ENCODE data around the gene SPEG.

Gene SPEG

GRCh38 chr2:219465659-219466561, 31.3 kb downstream of the SPEG start:
- DNase-seq = no peak

GRCh38 chr2:219466816-219467735, 32.4 kb downstream of the SPEG start:
- DNase-seq = no peak

GRCh38 chr2:219467736-219468075, 33.1 kb downstream of the SPEG start:
- DNase-seq = no peak

DNA sequence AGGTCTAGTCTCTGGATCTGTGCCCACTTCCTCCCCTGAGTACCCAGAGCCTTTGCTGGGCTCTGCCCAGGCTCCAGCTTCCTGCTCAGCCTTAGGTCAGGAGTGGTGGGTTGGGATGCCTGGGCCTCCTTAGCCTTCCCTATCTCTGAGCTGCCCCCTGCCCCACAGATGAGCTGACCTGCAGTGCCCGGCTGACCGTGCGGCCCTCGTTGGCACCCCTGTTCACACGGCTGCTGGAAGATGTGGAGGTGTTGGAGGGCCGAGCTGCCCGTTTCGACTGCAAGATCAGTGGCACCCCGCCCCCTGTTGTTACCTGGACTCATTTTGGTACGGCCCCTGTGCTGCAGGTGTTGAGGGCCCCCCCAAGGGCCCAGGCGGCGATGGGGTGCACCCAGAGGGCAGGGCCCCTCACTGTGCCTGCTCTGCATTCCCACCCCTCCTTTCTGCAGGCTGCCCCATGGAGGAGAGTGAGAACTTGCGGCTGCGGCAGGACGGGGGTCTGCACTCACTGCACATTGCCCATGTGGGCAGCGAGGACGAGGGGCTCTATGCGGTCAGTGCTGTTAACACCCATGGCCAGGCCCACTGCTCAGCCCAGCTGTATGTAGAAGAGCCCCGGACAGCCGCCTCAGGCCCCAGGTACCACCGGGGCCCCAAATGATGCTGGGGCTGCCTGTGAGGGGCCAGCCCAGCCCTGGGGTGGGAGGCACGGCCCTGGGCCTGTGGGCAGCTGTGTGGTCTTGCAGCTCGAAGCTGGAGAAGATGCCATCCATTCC, 34.0 kb downstream of the SPEG start:
- no peak for DNase-seq

DNA sequence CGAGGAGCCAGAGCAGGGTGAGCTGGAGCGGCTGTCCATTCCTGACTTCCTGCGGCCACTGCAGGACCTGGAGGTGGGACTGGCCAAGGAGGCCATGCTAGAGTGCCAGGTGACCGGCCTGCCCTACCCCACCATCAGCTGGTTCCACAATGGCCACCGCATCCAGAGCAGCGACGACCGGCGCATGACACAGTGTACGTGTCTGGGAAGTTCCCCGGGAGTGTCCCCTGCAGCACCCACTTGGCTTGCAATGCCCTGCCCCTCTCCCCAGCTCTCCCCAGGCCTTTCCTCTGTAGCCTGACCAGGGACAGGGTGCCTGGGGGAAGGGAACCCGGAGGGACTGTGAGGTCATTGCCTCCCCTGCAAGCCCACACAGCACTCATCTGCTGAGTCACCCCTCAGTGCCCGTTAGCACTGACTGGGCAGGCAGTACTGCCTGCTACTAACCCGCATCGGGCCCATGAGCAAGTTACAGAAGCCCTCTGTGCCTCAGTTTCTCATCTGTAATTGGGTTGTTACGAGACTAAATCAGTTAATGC, 34.6 kb downstream of the SPEG start:
- no peak for DNase-seq

DNA sequence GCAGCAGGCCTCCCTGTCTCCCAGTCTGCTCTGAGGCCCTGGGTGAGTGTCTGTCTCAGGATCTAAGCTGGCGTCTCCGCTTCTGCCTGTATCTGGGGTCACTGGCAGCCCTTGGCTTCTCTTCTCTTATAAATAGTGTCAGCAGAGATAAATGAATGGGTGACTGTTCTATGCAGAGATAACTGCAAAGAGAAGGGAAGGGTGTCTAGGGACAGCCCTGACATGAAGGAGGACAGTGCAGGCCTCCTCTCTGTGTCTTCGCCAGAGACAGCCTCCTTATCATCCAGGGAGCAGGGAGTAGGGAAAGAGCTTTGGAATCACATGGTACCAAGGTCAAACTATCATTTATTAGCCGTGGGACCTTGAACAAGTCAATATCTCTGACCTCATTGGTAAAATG, 35.8 kb downstream of the SPEG start:
- DNase-seq = no peak

GRCh38 chr2:219471476-219472371, 37.1 kb downstream of the SPEG start:
- DNase-seq = no peak

DNA sequence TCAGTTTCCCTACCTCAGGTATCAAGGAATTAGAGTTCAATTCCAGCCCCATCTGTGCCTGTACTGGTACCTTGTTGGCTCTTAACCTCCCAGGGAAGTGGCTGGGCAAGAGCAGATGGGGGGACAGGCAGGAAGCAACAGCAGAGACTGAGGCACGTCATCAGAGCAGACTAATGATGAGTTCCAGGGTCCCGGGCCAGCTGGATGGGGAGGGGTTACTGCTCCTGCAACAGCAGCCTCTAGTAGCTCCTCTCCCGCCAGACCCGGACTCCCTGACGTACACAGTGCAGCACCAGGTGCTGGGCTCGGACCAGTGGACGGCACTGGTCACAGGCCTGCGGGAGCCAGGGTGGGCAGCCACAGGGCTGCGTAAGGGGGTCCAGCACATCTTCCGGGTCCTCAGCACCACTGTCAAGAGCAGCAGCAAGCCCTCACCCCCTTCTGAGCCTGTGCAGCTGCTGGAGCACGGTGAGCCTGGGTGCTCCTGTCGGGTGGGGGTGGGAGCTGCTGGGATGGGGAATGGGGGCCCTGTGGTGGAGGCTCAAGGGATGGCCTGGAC, 38.1 kb downstream of the SPEG start:
- no peak for DNase-seq

DNA sequence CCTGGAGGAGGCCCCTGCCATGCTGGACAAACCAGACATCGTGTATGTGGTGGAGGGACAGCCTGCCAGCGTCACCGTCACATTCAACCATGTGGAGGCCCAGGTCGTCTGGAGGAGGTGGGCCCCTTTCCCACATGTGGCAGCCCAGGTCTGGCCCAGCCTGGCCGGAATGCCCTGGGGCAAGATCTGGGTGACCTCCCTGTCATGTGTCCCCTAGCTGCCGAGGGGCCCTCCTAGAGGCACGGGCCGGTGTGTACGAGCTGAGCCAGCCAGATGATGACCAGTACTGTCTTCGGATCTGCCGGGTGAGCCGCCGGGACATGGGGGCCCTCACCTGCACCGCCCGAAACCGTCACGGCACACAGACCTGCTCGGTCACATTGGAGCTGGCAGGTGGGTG, 38.9 kb downstream of the SPEG start:
- DNase-seq = no peak

GRCh38 chr2:219474285-219475060, 39.8 kb downstream of the SPEG start:
- DNase-seq = no peak

GRCh38 chr2:219475278-219475677, 40.6 kb downstream of the SPEG start:
- DNase-seq = no peak

- peak; percentile 60 for DNase-seq
Observed at GRCh38 chr2:219475697-219476651, 41.3 kb downstream of the SPEG start.

- no peak for DNase-seq
Observed at GRCh38 chr2:219476652-219477151, 42.1 kb downstream of the SPEG start.

DNA sequence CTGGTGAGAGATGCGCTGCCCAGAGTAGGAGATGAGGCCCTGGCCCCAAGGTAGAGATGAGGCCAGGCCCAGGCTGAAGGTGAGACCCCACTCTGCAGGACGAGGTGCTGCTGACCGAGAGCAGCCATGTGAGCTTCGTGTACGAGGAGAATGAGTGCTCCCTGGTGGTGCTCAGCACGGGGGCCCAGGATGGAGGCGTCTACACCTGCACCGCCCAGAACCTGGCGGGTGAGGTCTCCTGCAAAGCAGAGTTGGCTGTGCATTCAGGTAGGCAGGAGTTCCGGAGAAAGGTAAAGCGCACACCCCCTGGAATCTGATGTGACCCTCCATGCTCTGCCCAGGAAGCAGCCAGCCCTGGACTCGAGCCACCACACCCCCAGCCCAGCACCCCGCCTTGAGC, 42.5 kb downstream of the SPEG start:
- no peak for DNase-seq

DNA sequence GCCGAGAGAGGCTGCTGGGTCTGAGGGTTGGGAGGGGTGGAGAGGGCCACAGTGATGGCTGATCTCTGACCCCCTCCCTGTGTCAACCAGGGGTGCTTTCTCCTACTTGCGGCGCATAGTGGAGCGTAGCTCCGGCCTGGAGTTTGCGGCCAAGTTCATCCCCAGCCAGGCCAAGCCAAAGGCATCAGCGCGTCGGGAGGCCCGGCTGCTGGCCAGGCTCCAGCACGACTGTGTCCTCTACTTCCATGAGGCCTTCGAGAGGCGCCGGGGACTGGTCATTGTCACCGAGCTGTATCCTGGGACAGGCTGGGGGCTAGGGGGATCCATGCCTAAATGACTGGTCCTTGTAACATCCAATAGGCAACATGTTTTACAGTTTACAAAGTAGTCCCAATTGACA, 43.2 kb downstream of the SPEG start:
- no peak for DNase-seq

GRCh38 chr2:219478916-219479315, 44.3 kb downstream of the SPEG start:
- DNase-seq = no peak

DNA sequence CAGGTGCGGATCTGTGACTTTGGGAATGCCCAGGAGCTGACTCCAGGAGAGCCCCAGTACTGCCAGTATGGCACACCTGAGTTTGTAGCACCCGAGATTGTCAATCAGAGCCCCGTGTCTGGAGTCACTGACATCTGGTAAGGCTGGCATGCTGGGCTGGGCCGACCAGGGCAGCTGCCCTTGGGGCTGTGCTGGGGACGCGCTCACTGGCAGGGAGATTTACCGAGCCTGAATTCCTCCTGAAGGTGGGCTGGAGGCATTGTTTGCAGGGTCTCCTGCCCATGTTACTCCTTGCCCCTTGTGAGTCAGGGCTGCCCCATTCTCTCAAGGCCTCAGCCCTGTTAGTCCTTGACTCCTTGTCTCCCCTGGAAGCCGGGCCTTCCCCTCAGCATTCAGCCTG, 45.4 kb downstream of the SPEG start:
- DNase-seq = no peak

DNA sequence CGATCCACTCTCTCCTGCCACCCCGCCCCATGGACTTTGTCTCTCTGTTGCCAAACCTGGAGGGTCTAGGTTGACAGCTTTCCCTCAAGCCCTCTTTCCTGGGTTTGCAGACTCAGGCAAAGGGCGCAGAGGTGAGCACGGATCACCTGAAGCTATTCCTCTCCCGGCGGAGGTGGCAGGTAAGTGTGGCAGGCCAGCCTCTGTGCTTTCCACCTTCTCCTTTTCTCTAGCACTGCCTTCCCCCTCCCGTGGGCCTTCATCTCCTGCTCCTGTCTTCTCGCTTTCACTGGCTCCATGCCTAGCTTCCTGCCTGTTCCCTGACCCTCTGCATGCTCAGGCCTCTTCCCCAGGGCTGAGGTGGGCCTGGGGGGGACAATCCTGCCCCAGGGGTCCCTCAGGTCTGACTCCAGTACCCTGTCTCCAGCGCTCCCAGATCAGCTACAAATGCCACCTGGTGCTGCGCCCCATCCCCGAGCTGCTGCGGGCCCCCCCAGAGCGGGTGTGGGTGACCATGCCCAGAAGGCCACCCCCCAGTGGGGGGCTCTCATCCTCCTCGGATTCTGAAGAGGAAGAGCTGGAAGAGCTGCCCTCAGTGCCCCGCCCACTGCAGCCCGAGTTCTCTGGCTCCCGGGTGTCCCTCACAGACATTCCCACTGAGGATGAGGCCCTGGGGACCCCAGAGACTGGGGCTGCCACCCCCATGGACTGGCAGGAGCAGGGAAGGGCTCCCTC, 48.2 kb downstream of the SPEG start:
- no peak for DNase-seq

Data from activated CD8-positive, alpha-beta memory T cell treated with anti-CD3 and anti-CD28 coated beads, Interleukin-2, amount 50 U/mL, for 4 hours (primary cell).